Measurements from ENCODE around the gene TPX2. TPM values are rescaled to one million over a fixed set of nuclear protein-coding genes. Genes with fewer than 3 reads are reported as not detected.

Gene TPX2
- polyA plus RNA-seq, 1 donor from 2014 or later, result 2.1 TPM

GRCh38 chr20:31830406-31830981 is 91.4 kb downstream of the TPX2 start:
- TF ChIP-seq TAF1 (IDR thresholded peaks at IDR 0.05; ENCODE audit: low read depth) (no peak), REST (IDR thresholded peaks at IDR 0.05; ENCODE audit: borderline replicate concordance) (no peak), RAD21 (conservative IDR thresholded peaks at IDR 0.05) (no peak), MXI1 (conservative IDR thresholded peaks at IDR 0.05; ENCODE audit: poor library complexity, severe bottlenecking) (no peak), POLR2AphosphoS5 (IDR thresholded peaks at IDR 0.05) (no peak)
- H3K79me2 ChIP-seq (replicated peaks; ENCODE audit: insufficient read depth, low read length), result no peaks in the 10 kb centered on the region

GRCh38 chr20:31831211-31831610 is 92.1 kb downstream of the TPX2 start:
- no peaks in the 10 kb centered on the region for H3K9me3 ChIP-seq (ENCODE audit: low read length)
- no peaks in the 10 kb centered on the region for H3K79me2 ChIP-seq (replicated peaks; ENCODE audit: insufficient read depth, low read length)
- no peaks in the 10 kb centered on the region for H3K27me3 ChIP-seq (ENCODE audit: insufficient read depth, low read depth, low read length)
- H3K4me3 ChIP-seq (ENCODE audit: low read length), result no peak overlapping the region
- no peaks in the 10 kb centered on the region for H4K20me1 ChIP-seq (ENCODE audit: insufficient read depth)
- H2AFZ ChIP-seq (ENCODE audit: low read depth, low read length), result no peak overlapping the region
- no peaks in the 10 kb centered on the region for H3F3A ChIP-seq (ENCODE audit: insufficient read depth, low read length, poor library complexity, severe bottlenecking)
- no peaks in the 10 kb centered on the region for H3K9me2 ChIP-seq (ENCODE audit: insufficient read depth, low read length)
- H3K9ac ChIP-seq (ENCODE audit: low read length), result no peak overlapping the region
- no peak overlapping the region for H3K4me2 ChIP-seq (ENCODE audit: low read length)
- H3K36me3 ChIP-seq (ENCODE audit: insufficient read depth, low read length), result no peaks in the 10 kb centered on the region
- TF ChIP-seq REST (IDR thresholded peaks at IDR 0.05; ENCODE audit: borderline replicate concordance), result no peak
- TF ChIP-seq CTCF (IDR thresholded peaks at IDR 0.05; ENCODE audit: poor library complexity, severe bottlenecking), result no peak
- no peak for TF ChIP-seq EZH2 (IDR thresholded peaks at IDR 0.05; ENCODE audit: borderline replicate concordance, insufficient read depth, low read length, poor library complexity, severe bottlenecking)
- TF ChIP-seq POLR2AphosphoS5 (IDR thresholded peaks at IDR 0.05), result no peak
- no peak for TF ChIP-seq TAF1 (IDR thresholded peaks at IDR 0.05; ENCODE audit: low read depth)
- no peak for TF ChIP-seq MXI1 (conservative IDR thresholded peaks at IDR 0.05; ENCODE audit: poor library complexity, severe bottlenecking)
- TF ChIP-seq RAD21 (conservative IDR thresholded peaks at IDR 0.05), result no peak
- no peak overlapping the region for H3K27ac ChIP-seq (ENCODE audit: low read length)

More at GRCh38 chr20:31830406-31830981, 91.4 kb downstream of the TPX2 start:
- Histone ChIP-seq H4K20me1 (ENCODE audit: insufficient read depth) (no peaks in the 10 kb centered on the region), H3K36me3 (ENCODE audit: insufficient read depth, low read length) (no peaks in the 10 kb centered on the region), H3K27me3 (ENCODE audit: insufficient read depth, low read depth, low read length) (no peaks in the 10 kb centered on the region), H3K4me3 (ENCODE audit: low read length) (no peak overlapping the region), H2AFZ (ENCODE audit: low read depth, low read length) (no peak overlapping the region), H3K27ac (ENCODE audit: low read length) (no peak overlapping the region), H3K9me2 (ENCODE audit: insufficient read depth, low read length) (no peaks in the 10 kb centered on the region), H3F3A (ENCODE audit: insufficient read depth, low read length, poor library complexity, severe bottlenecking) (no peaks in the 10 kb centered on the region), H3K9me3 (ENCODE audit: low read length) (no peaks in the 10 kb centered on the region), H3K9ac (ENCODE audit: low read length) (no peak overlapping the region), H3K4me2 (ENCODE audit: low read length) (no peak overlapping the region)
